Heart left ventricle (tissue), 13 donors: ENCODE measurements around the gene CARHSP1.

Experiments used
- CTCF ChIP-seq, 12 donors: fragments of 200-600 bp; sonication (generic) in 4 of 12; IDR thresholded peaks; one replicate each; pipeline versions ENCODE4 v1.5.0 to v1.8.0; 2018 to 2022; ENCODE audit warnings: antibody characterized with exemption in 12 of 12, mild to moderate bottlenecking in 5 of 12
- POLR2A ChIP-seq, 2 donors: fragments of 450-650 bp; IDR thresholded peaks; one replicate each; pipeline ENCODE4 v1.6.1; 2017; ENCODE audit warnings: antibody characterized with exemption in 2 of 2, mild to moderate bottlenecking in 2 of 2, moderate library complexity in 2 of 2
- donor health status: ischemic (EF 13 %, LVEDD 7.1; RV severe dilation, severe dysfunction).
- donor health status: DM: no; HTN: yes; CAD: no.
- donor health status: DM: no; HTN: no; CAD: no.
- donor health status: ischemic (EF 25% LVEDD 6.9; RV normal size, moderate dysfunction).
- donor health status: ischemic (EF 25% LVEDD 5.7; RV mildly dilated, moderate dysfunction).
- donor health status: ischemic (EF 35%, LVEDD 5.7; RV mildly dilated, moderate dysfunction).
- donor health status: nonischemic (EF 11% LVEDD 7.7; RV severe dilation, severe dysfunction).
- donor health status: DM: yes; HTN: yes; CAD: no.
- donor health status: PGD.
- donor health status: ischemic (EF 29% LVEDD 5.4; RV normal size, mild dysfunction).
- donor health status: nonischemic (EF 23%, LVEDD 6.1; RV moderate dilation, normal function).

- no peak for TF ChIP-seq CTCF (IDR thresholded peaks at IDR 0.05)
- TF ChIP-seq POLR2A (IDR thresholded peaks at IDR 0.05): no peak
Measured at GRCh38 chr16:8887952-8888560, 19.2 kb upstream of the CARHSP1 start.
